GM19397 (cell line): ENCODE data around the gene DGCR6L.
"Not testable (repeated sequence)": the region's sequence is repeated elsewhere in the genome, so short reads cannot be mapped to it uniquely, and the experiment has no call there.

Experiments used
- ATAC-seq: cut with Tn5 transposase; IDR thresholded peaks from one replicate; pipeline ENCODE4 v1.9.1; 2021; ENCODE audit warnings: mild to moderate bottlenecking, moderate library complexity; ENCODE audit not compliant: unreplicated experiment

DGCR6L gene

DNA sequence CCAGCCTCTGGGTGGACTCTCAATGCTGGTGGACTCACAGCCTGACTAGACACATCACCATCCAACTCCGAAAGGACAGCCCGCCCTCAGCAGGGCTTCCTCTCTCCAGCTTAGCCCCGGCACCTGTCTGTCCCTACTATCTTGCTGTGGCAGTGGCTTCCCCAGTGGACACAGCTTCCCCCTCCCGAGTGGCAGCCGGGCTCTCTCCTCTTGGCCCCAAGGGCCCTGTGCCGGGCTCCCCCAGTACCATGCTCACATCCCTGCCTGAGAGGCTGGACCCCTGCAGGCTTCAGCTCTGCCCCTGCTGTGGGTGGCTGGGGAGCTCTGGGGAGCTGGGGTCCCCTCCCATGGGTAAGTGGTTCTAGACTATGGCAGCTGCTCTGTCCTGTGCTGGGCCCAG is 9.1 kb downstream of the DGCR6L start:
- ATAC-seq: not testable (repeated sequence)

DNA sequence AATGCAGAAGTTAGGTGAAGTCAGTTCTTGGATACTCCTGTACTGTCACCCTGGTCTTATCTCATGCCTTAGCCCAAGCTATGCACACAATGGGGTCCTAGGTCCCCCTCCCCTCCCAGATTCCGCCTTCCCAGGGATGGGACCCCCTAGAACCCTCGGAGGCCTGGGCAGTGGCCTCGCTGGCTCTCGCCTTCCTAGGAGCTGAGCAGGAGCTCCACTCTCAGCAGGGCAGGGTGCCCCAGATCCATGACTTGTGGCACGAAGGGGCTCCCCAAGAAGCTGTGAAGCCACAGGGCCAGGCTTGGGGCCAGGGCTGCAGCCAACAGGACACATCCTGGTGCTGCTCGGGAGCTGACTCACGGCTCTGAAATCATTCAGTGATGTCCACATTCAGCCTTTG is 9.7 kb downstream of the DGCR6L start:
- ATAC-seq: not testable (repeated sequence)

DNA sequence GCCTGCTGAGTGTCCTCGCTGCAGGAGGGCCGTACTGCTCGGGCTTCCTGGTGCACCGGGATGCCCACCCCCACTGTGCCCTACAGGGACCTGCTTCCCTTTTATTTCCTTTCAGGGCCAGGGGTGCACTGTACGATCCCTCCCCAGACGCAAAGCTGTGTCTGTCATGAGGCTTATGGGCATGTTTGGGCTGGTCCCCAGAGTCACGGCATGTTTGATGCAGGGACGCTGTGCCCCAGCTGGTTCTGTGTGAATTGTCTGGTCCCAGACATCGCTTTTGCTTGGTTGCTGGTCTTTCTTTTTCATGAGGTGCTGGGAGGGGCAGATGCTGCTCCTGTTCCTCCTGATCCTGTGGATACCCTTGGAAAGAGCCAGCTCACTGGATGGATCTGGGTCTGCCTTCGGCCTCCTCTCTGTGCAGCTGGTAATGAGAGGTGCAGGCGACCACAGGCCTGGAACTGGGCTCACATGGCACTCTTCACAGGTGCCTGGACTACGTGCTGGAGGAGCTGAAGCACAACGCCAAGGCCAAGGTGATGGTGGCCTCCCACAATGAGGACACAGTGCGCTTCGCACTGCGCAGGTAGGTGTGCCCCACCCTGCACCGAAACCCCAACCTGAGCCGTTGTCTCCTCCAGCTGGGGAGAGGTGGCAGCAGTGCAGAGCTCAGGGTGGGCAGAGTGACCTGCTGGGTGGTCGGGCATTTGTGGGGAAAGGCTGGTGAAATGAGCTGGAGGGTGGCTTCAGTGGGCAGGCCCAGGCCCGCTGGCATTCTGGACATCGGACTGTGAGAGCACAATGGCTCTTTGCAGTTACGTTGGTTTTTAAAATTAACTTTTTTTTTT is 10.8 kb downstream of the DGCR6L start:
- not testable (repeated sequence) for ATAC-seq

DNA sequence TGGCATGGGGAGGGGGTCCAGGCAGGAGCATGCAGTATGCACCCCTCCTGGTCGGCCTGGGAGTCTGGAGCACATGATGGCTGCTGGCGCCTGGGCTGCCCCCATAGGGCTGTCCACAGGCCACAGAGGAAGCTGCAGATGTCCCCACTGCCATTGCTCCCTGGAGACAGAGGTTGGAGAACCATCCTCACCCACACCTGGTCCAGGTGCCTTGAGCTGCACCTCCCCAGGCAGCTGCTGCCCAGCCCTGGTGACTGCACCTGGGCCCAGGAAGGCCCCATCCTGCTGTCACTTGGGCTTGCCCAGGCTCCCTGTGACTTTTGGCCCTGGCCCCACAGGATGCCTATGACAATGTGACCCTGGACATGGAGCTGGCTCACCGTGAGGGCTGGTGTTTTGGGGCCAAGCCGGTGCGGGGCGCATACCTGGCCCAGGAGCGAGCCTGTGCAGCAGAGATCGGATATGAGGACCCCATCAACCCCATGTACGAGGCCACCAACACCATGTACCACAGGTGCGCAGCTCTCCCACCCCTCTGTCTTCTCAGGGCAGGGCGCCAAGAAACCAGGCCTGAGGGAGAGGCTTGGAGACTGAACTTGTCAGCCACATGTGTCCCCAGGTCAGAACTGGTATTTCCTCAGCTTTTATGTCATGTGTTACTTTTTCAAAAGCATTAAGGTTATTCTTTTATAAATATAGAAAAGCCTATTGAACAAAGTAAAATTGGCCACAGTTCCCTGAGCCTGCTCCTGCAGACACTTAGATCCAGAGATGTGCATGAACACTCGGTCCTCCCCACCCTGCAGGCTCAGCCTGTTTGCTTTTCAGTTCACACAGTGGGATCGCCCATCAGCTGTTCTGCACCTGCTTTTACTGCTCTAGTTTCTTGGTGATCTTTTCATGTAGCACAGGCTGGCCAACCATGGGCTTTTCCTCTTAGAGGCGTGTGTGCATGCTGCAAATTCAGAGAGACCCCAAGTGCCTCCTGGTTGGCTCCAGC is 12.1 kb downstream of the DGCR6L start:
- ATAC-seq: not testable (repeated sequence)

DNA sequence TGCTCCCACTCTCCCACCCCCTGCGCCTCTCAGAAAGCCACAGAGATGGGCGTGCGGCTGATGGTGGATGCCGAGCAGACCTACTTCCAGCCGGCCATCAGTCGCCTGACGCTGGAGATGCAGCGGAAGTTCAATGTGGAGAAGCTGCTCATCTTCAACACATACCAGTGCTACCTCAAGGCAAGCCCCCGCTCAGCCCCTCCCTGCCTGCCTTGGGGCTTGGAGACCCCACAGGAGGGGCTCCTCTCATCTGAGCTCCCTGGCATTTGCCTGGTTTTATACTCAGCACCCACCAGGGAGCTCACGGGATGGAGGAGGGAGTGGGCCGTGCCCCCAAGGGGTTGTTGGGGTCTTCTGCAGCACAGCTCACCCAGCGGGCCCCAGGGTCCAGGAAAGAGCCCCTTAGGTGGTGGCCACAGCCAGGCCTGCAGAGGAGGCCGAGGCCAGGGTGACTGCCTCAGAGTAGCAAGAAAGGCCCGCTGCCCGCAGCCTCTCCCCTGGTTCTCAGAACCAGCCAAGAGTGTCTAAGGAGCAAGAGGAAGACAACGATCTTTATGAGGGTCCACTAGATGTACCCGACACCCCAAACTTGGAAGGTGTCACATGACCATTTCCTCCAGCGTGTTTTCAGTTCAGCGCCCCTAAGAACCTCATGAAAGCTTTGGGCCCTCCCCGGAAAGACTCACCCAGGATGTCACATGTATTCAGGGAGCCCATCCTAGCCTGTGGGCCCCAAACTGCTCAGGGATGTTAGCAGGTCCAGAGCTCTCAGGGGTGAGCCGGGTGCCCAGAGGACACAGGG is 13.0 kb downstream of the DGCR6L start:
- not testable (repeated sequence) for ATAC-seq

DNA sequence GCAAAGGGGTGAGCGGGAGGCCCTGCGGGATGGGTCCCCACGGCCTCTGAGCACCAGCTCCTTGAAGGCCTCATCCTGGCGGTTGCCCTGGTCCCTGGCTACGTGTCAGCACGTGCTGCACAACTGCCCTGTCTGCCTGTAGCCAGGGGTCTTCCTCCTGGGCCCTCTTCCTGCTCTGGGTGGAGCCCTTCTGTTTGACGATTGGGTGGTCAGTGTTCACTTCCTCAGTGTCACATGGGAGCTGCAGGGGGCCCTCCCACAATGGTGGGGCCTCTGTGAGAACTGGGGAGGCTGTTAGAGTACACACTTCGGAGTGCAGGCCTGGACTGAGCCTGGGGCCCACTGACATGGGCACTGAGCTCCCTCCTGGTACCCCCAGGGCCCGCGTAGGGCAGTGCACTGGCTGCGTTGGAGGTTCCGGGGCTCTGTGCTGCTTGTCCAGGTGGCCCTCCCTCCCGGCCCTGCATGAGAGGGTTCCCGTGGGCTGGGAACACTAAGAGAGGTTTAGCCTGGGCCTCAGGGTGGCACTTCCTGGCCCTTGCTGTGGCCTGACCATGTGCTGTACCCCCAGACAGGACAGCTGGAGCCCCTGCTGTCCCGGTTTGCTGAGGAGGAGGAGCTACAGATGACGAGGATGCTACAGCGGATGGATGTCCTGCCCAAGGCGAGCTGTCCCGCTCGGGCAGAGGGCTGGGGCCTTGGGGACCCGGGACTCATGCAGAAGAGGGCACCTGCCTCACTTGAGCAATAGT is 13.8 kb downstream of the DGCR6L start:
- no peak for ATAC-seq

DNA sequence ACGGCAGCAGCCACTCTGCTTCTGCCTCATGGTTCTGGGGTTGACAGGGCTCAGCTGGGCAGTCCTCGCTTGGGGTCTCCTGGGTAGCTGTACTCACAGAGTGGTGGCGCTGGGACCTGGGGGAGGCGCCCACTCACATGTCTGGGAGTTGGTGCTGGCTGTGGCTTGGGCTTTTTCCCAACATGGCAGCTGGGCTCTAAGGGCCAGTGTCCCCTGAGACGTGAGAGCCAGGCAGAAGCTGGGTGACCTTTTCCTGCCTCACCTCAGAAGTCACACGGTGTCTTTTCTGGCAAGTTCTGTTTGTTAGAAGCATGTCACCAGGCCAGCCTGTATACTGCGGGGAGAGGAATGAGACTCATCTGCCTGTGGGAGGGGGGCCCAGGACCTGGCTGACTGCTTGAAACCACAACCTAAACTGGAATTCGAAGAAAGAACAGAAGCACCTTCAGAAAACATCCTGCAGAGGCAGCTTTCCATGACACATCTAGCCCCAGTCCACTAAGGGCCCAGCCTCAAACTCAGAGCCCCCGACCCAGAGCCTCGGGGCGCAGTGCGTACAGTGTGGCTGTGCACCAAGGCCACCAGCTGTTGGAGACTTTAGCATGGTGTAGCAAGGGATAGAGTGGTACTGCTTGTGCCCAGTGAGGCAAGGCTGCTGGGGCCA is 14.5 kb downstream of the DGCR6L start:
- not testable (repeated sequence) for ATAC-seq

DNA sequence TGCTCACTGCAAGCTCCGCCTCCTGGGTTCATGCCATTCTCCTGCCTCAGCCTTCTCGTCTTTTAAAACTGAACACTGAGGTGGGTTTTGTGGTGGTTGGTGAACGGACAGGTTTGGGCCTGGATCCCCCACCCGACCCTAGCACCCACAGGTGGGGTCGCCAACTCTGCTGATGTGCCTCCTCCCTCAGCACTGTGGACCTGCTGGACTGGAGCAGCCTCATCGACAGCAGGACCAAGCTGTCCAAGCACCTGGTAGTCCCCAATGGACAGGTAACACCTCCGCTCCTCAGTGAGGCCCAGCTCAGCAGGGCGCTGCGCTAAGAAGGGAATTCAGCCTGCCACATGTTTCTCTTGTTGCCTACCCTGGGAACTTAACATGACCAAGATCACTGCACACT is 15.2 kb downstream of the DGCR6L start:
- no peak for ATAC-seq

DNA sequence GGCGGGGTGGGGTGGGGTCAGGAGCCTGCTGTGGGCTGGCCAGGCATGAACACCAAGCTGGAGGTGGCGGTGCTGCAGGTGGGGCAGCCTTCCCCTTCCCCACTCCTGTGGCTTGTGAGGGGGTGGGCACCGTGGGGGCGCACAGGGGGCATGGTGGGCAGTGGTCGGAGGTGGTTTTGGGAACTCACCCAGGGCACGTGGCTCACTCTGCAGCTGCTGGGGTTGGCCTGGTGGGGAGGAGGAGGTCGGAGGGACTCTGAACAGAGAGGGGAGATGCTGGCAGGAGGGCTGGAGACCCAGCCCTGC is 16.7 kb downstream of the DGCR6L start:
- ATAC-seq: not testable (repeated sequence)

DNA sequence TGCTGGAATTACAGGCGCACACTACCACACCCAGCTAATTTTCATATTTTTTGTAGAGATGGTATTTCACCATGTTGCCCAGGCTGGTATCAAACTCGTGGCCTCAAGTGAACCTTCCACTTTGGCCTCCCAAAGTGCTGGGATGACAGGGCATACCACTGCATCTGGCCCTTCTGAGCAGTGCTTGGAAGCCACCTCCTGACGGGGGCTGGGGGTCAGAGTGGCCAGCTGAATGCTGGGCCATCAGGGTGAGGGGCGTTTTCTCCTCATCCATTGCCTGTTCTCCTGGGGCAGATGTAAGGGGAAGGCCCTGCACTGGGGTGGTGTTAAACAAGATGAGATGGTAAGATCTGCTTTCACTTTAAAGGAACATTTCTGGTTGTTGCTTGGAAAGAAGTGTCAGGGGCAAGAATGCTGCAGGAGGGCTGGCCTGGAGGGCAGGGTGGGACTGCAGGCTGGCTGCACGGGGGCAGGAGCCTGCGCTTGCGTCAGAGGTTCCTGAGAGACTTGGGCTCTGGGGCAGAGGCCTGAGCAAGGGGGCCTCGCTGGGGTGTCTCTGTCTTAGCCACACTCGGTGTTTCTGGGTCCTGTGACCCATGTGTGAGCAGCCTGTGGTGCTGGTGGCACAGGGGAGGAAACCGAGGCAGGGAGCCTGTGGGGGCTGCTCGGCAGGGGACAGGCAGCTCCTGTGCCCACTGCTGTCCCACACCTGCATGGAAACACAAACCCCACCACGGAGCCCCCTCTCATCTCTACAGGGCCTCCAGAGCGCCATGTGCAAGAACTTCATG is 17.2 kb downstream of the DGCR6L start:
- ATAC-seq: no peak

DNA sequence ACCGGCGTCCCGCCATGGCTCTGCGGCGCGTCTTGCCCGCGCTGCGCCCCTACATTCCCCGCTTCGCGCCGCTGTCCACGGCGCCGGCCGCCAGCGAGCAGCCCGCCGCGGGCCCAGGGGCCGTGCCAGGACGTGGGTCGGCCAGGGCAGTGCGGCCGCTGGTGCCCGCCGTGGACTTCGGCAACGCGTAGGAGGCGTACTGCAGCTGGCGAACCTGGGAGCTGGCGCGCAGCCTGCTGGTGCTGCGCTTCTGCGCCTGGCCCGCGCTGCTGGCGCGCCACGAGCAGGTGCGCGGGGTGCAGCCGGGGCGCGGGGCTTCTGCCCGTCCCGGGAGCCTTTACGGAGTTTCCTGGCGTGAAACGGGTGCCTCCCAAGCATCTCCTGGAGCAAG is 20.1 kb downstream of the DGCR6L start:
- peak; percentile 22 for ATAC-seq

DNA sequence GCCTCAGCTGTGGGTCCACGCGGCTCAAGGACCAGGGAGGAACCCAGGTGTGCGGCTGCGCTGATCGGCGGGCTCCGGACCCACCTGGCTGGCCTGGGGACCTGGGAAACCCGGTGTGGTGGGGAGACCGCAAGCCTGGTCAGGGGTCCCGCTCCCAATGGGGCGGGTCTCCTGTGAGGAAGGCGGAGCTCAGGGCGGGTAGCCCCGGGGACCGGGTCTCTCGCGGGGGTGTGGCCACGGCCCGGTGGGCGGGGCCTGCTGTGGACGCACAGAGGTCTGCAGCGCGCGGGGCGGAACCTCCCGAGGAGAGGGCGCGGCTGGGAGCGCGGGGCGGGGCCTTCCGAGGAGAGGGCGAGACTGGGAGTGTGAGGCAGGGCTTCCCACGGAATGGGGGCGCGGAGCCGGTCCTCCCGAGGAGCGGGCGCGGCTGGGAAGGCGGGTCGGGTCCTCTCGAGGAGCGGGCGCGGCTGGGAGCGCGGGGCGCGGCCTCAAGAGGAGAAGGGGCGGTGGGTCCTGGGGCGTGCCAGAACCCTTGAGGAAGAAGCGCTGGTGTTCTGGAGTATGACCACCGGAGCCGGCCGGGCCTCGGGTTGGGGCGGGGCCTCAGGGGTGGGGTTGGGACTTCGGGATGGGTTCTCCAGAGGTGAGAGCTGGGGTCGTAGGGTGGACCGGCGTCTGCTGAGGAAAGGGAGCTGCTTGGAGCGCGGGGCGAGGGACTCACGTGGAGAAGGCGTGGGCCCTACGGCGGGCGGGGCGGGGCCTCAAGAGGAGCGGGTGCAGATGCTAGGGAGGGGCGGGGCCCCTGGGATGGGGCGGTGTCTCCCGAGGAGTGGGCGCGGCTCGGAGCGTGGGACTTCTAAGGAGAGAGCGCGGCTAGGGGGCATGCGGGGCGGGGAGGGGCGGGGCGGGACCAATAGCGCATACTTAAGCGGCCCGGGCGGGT is 20.8 kb downstream of the DGCR6L start:
- peak; percentile 63 for ATAC-seq

DNA sequence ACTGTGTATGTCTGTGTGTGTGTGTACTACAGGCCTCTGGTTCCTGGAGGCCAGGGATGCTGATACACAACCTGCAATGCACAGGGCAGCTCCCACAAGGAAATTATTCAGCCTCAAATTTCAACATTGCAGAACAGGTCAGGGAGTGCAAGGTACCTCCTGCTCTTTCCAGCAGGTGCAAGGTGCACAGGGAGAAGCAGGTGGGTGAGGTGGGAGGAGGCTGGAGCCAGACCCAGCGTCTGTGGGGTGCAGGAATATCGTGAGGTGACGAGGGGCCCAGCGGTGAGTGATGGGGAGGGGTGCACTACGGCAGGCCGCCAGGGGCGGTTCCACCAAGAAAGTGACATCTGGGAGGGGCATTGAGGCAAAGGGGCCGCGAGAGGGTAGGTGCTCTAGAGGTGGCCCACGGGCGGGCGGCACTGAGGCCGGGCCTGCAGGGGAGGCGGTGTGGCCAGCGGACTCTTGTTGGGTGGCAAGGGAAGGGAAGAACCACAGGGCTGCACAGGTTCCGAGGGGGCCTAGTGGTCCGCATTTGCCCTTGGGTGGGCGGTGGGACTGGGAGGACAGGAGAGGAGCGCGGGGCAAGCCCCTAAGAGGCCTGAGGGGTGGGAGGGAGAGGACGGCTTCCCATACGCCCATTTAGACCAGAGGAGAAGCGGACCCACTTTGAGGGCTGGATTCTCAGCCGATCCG is 21.6 kb downstream of the DGCR6L start:
- ATAC-seq: no peak

DNA sequence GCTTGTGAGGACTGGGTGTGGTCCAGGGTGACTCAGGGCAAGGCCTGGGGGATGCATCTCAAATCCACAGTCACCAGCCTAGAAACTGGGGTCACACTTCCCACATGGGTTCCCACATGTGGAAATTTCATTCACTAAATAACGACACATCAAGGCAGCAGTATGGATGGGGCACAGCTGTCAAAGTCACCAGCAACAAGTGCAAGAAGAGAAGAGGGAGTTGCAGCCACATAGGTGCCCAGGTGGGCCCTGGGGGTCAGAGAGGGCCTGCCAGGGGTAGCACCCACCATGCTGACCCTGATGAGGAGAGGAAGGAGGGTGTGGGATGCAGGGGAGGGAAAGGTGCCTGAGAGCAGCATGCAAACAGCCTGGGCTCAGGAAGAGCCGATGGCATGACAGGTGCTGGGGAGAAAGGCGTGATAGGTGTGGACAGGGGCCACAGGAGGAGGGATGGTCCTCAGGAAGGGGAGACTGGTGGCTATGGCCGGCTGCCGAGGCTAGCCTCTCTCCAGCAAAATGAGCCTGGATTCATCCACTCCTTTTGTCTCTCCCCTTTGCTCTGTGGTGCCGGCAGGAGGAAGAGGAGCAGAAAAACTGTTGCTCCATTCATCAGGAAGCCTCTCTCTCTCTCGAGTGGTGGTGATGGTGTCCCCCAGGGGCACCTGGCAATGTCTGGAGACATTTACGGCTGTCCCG is 22.3 kb downstream of the DGCR6L start:
- no peak for ATAC-seq

DNA sequence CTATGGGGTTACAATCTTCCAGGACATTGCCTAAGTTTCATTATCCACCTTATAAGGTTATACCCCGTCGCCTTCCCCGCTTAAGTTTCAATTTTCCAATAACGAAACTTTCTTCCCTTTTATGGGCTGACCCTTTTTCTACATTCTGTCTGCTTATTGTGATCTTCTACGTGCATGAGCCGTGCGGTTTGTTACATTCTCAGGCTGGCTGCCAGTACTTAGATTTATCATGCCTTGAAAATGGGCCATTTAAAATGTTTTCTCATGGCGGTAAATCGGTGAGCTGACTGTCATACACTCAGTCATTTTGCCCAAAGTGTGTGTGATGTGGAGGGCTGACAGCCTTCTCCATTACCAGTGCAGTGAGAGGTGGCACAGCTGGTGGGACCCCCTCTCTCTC is 23.3 kb downstream of the DGCR6L start:
- no peak for ATAC-seq

DNA sequence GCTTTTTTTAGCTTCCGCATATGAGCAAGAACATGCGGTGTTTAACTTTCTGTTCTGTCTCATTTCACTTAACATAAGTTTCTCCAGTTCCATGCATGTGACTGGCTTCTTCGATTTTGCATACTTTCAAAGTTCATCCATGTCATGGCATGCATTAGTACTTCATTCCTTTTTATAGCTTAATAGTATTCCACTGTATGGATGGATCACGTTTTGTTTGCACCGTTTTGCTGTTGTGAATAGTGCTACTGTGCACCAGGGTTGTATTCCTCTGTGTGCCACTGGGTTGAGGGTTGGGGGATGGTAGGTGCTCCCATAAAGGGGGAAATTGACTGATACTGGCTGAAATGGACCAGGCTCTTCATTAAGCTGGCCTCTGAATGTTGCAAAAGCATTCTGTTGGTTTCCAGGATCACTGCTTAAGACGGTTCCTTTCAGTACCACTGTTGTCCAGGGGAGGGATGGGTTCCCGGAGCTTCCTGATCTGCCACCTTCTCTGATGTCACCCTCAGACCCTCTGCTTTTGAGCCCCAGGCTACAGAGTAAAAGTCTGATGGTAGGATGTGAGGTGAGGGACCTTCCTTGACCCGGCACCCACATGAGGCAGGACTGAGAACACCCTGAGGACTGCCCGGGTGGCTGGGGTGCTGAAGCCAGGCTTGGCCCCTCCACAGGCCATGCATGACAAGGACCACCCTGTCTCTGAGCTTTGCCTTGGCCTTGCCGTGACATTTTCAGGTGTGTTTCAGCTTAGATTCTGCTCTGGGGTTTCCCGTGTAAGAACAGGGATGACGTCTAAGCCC is 24.4 kb downstream of the DGCR6L start:
- ATAC-seq: no peak
